Gastrocnemius medialis (tissue), 4 donors: Measurements from ENCODE around the gene DLG1. TPM values are rescaled to one million over a fixed set of nuclear protein-coding genes. Genes with fewer than 3 reads are reported as not detected.

Source experiments
- ATAC-seq, 2 donors: fragments of 150-250 bp; one replicate each; pipeline ENCODE4 v1.9.1; 2016
- DNase-seq, 2 donors: peaks; one replicate each; pipeline ENCODE4 v3.0.0-alpha.2; 2019
- H3K27ac ChIP-seq, 4 donors: fragments of 200-600 bp; sonication (generic); 1 replicate in 1 of 4; 2 replicates in 3 of 4; pipeline ENCODE4 v1.5.1; 2016 to 2018; ENCODE audit warnings: mild to moderate bottlenecking in 2 of 4, moderate library complexity in 1 of 4
- H3K27me3 ChIP-seq, 3 donors: fragments of 200-600 bp; sonication (generic) in 2 of 3; 1 replicate in 1 of 3; 2 replicates in 2 of 3; pipeline versions ENCODE4 v1.5.1 to v1.6.0; 2016 to 2019; ENCODE audit warnings: mild to moderate bottlenecking in 1 of 3, moderate library complexity in 1 of 3
- H3K36me3 ChIP-seq, 2 donors: fragments of 200-600 bp; sonication (generic) in 1 of 2; one replicate each; pipeline ENCODE4 v1.5.1; 2017 to 2018
- H3K4me1 ChIP-seq, 2 donors: fragments of 200-600 bp; sonication (generic) in 1 of 2; one replicate each; pipeline ENCODE4 v1.5.1; 2016 to 2017; ENCODE audit warnings: mild to moderate bottlenecking in 2 of 2
- H3K4me3 ChIP-seq, 4 donors: fragments of 200-600 bp; sonication (generic) in 3 of 4; 1 replicate in 1 of 4; 2 replicates in 3 of 4; pipeline ENCODE4 v1.5.1; 2016 to 2019; ENCODE audit warnings: mild to moderate bottlenecking in 2 of 4
- H3K9me3 ChIP-seq, 3 donors: fragments of 200-600 bp; sonication (generic) in 2 of 3; 1 replicate in 1 of 3; 2 replicates in 2 of 3; pipeline ENCODE4 v1.5.1; 2016 to 2019
- POLR2A ChIP-seq, 2 donors: fragments of 450-650 bp; IDR thresholded peaks; one replicate each; pipeline ENCODE4 v1.6.1; 2017; ENCODE audit warnings: antibody characterized with exemption in 2 of 2, mild to moderate bottlenecking in 2 of 2, moderate library complexity in 2 of 2
- in situ Hi-C, 4 donors: fragments of 200-750 bp; cut with MboI; loops; one replicate each; pipeline versions ENCODE4 v1.15.0 to v1.8.0; 2017; ENCODE audit warnings: low sequenced_read_pairs in 4 of 4
- intact Hi-C: fragments of 100-400 bp; cut with DNase I; formaldehyde crosslinking; loops from one replicate; pipeline ENCODE4 v1.15.1; 2023; ENCODE audit warnings: low total_unique reads
- total RNA-seq, 4 donors: library from RNA; depleted of rRNA; stranded (reverse); fragments of >200 nt; gene quantifications; one replicate each; pipeline versions ENCODE4 v1.1.0 to v1.2.3, GENCODE V29; 2016
- TF ChIP-seq, protein P1 (sequence below), 5 experiments: fragments of 450-650 bp in 3 of 5; fragments of 200-600 bp in 2 of 5; sonication (generic) in 2 of 5; IDR thresholded peaks in 4 of 5; conservative IDR thresholded peaks in 1 of 5; 1 replicate in 4 of 5; 2 replicates in 1 of 5; pipeline ENCODE4 v1.5.1; 2016 to 2019; ENCODE audit warnings: antibody characterized with exemption in 5 of 5, mild to moderate bottlenecking in 3 of 5, moderate library complexity in 3 of 5

Gene DLG1
- total RNA-seq, 4 donors from 2014 or later = 41.4 to 112 (median 61.1) TPM

DNA sequence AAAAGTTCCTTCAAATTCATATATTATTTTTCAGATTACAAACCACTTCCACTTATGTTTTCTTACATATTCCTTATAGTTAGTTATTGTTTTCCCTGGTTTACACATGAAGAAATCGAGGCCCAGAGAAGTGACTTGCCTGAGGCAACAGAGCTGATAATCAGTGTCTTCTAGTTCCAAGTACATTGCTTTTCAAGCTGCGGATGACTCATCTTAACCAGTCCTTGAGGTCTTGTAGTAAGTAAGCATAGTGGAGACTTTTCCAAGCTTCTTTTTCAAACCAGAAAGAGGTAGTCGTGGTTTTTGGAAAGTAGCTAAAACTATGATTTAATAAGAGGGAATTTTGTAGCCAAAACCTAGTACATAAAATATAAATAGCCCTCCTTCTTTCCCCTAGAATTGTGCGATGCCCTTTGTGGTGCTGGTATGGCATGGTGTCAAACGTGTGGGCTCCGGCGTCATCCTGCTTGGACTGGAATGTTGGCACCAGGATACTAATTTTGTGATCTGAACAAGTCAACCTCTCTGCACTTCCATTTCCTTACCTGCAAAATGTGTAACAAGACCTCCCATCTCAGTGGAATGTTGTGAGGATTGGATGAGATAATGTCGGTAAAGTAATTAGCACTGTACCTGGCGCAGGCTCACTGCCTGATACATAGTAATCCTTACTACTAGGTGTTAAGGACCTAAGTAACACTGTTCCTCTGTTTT lies 19.0 kb upstream of the DLG1 start:
- intact Hi-C loops (no loop called here), in situ Hi-C loops (no loop called here)
- Histone ChIP-seq H3K4me1 (peaks cover 0 to 4% of the 10 kb centered on the region in 2 donors), H3K27ac (no peak overlapping the region), H3K4me3 (no peak overlapping the region), H3K36me3 (no peaks in the 10 kb centered on the region), H3K27me3 (no peaks in the 10 kb centered on the region), H3K9me3 (no peaks in the 10 kb centered on the region)
- peak; percentile 87 to 94 for ATAC-seq
- TF ChIP-seq POLR2A (IDR thresholded peaks at IDR 0.05) = no peak
- TF ChIP-seq, protein P1, sequence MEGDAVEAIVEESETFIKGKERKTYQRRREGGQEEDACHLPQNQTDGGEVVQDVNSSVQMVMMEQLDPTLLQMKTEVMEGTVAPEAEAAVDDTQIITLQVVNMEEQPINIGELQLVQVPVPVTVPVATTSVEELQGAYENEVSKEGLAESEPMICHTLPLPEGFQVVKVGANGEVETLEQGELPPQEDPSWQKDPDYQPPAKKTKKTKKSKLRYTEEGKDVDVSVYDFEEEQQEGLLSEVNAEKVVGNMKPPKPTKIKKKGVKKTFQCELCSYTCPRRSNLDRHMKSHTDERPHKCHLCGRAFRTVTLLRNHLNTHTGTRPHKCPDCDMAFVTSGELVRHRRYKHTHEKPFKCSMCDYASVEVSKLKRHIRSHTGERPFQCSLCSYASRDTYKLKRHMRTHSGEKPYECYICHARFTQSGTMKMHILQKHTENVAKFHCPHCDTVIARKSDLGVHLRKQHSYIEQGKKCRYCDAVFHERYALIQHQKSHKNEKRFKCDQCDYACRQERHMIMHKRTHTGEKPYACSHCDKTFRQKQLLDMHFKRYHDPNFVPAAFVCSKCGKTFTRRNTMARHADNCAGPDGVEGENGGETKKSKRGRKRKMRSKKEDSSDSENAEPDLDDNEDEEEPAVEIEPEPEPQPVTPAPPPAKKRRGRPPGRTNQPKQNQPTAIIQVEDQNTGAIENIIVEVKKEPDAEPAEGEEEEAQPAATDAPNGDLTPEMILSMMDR (IDR thresholded peaks at IDR 0.05 in 4 of 5, conservative IDR thresholded peaks at IDR 0.05 in 1 of 5) = no peak
- no peak for DNase-seq

DNA sequence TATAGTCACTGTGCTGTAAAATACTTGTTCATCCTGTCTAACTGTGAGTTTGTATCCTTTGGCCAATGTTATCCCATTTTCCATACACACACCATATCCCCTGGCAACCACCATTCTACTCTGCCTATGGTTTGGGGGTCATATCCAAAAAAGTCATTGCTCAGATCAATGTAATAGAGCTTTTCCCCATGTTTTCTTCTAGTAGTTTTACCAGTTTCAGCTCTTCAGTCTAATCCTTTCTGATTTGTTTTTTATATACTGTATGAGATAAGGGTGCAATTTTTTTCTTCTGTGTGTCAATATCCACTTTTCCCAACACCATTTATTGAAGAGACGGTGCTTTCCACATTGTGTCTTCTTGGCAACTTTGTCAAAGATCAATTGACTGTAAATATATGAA lies 14.0 kb upstream of the DLG1 start:
- TF ChIP-seq, protein P1 (IDR thresholded peaks at IDR 0.05 in 4 of 5, conservative IDR thresholded peaks at IDR 0.05 in 1 of 5) = no peak
- no peak for TF ChIP-seq POLR2A (IDR thresholded peaks at IDR 0.05)
- H3K4me1 ChIP-seq = peaks cover 11 to 13% of the 10 kb centered on the region in 2 donors
- intact Hi-C loops = no loop called here

DNA sequence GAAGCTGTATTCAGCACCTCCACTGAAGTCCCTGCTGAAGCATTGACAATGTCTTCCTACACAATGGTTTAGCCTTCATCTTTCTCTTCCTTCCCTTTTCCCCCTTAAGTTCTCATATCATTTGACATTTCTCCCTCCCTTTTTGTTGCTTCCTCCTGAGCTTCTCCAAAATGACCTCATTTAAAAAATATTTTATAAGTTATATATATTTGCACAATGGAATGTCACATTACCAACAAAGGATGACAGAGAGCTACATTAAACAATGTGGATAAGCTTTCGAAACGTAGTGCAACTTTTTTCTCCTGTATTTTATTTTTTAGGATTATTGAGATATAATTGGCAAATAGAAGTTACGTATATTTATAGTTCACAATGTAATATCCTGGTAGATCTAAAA lies 13.2 kb upstream of the DLG1 start:
- in situ Hi-C loops (no loop called here), intact Hi-C loops (no loop called here)
- H3K9me3 ChIP-seq = no peaks in the 10 kb centered on the region
- no peak for TF ChIP-seq POLR2A (IDR thresholded peaks at IDR 0.05)
- TF ChIP-seq, protein P1 (IDR thresholded peaks at IDR 0.05 in 4 of 5, conservative IDR thresholded peaks at IDR 0.05 in 1 of 5) = no peak
- no peak for ATAC-seq
- H3K4me1 ChIP-seq = peaks cover 11 to 13% of the 10 kb centered on the region in 2 donors
- H3K27ac ChIP-seq = no peak overlapping the region
- no peaks in the 10 kb centered on the region for H3K36me3 ChIP-seq
- no peak overlapping the region for H3K4me3 ChIP-seq
- DNase-seq = no peak
- no peaks in the 10 kb centered on the region for H3K27me3 ChIP-seq

More for the DNA sequence above, 14.0 kb upstream of the DLG1 start:
- Histone ChIP-seq H3K36me3 (no peaks in the 10 kb centered on the region), H3K9me3 (no peaks in the 10 kb centered on the region), H3K27me3 (no peaks in the 10 kb centered on the region), H3K4me3 (no peak overlapping the region), H3K27ac (no peak overlapping the region)
- ATAC-seq (no peak), DNase-seq (no peak)
- in situ Hi-C loops = no loop called here

DNA sequence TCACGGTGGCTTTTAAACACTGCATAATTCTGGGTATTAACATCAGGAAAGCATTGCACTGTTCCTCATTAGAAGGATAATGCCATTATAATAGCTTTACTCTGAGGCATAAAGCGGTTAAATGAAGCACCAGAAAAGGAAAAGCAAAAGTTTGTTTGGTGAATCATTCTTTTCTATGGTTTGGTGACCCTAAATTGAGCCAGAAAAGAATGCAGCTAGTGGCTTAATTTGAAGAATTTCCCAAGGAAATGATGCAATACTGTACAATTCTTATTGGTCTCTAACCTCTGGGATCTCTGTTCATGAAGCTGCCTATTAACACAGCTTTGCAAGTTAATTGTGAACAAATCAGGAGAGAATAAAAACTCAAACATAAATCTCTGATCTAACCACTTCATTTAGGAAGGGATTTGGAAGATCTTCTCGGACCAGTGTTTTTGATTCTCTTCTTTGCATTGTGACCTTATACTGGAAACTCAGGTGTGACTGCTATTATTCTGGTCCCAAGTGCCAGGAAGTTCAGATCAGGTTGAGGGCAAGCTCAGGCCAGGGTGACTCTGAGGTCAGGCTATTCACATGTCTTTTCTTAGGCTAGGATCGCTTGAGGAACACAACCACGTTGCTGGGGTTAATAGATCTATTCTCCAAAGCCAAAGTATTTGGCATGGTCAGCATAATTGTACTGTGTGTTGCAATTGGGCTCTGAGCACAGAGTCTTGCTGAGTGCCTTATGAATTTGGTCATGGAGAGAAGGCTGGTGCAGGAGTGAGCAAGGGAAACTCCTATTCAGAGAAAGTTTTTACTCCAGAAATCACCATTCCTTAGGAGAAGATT lies 11.3 kb upstream of the DLG1 start:
- no peaks in the 10 kb centered on the region for H3K36me3 ChIP-seq
- TF ChIP-seq POLR2A (IDR thresholded peaks at IDR 0.05) = no peak
- TF ChIP-seq, protein P1 (IDR thresholded peaks at IDR 0.05 in 4 of 5, conservative IDR thresholded peaks at IDR 0.05 in 1 of 5) = no peak
- H3K9me3 ChIP-seq = no peaks in the 10 kb centered on the region
- no peak overlapping the region for H3K27ac ChIP-seq
- H3K4me1 ChIP-seq = peaks cover 11 to 13% of the 10 kb centered on the region in 2 donors
- H3K27me3 ChIP-seq = no peaks in the 10 kb centered on the region
- in situ Hi-C loops = no loop called here
- ATAC-seq (peak; percentile 75 to 82), DNase-seq (no peak)
- no peak overlapping the region for H3K4me3 ChIP-seq
- intact Hi-C loops = no loop called here
